ENCODE data around the gene HPCAL1.

The HPCAL1 gene

GRCh38 chr2:10410001-10410822, 107.5 kb downstream of the HPCAL1 start:
- peak; percentile 76 for DNase-seq

GRCh38 chr2:10410823-10411437, 108.2 kb downstream of the HPCAL1 start:
- no peak for DNase-seq

GRCh38 chr2:10411557-10411956, 108.9 kb downstream of the HPCAL1 start:
- no peak for DNase-seq

GRCh38 chr2:10412380-10412779, 109.7 kb downstream of the HPCAL1 start:
- DNase-seq, result peak; percentile 61

- DNase-seq, result no peak
These were observed 110.8 kb downstream of the HPCAL1 start for GRCh38 chr2:10413503-10413902.

GRCh38 chr2:10413991-10414451, 111.3 kb downstream of the HPCAL1 start:
- no peak for DNase-seq

GRCh38 chr2:10414591-10414990, 111.9 kb downstream of the HPCAL1 start:
- no peak for DNase-seq

- no peak for DNase-seq
These were observed 112.3 kb downstream of the HPCAL1 start for GRCh38 chr2:10415048-10415447.

GRCh38 chr2:10415640-10416039, 112.9 kb downstream of the HPCAL1 start:
- no peak for DNase-seq

- no peak for DNase-seq
These were observed 115.0 kb downstream of the HPCAL1 start for GRCh38 chr2:10417551-10418335.

GRCh38 chr2:10419553-10420257, 117.0 kb downstream of the HPCAL1 start:
- DNase-seq, result no peak

- no peak for DNase-seq
These were observed 119.5 kb downstream of the HPCAL1 start for GRCh38 chr2:10422251-10422650.

GRCh38 chr2:10422732-10423399, 120.2 kb downstream of the HPCAL1 start:
- no peak for DNase-seq

- no peak for DNase-seq
These were observed 120.7 kb downstream of the HPCAL1 start for GRCh38 chr2:10423400-10423774.

- DNase-seq, result no peak
These were observed 121.3 kb downstream of the HPCAL1 start for GRCh38 chr2:10424051-10424450.

GRCh38 chr2:10424916-10425505, 122.3 kb downstream of the HPCAL1 start:
- no peak for DNase-seq

- DNase-seq, result no peak
These were observed 123.0 kb downstream of the HPCAL1 start for GRCh38 chr2:10425699-10426098.

- DNase-seq, result no peak
These were observed 124.3 kb downstream of the HPCAL1 start for GRCh38 chr2:10426726-10427617.

- DNase-seq, result no peak
These were observed 124.9 kb downstream of the HPCAL1 start for GRCh38 chr2:10427618-10427949.

- DNase-seq, result no peak
These were observed 125.7 kb downstream of the HPCAL1 start for GRCh38 chr2:10428355-10428754.

GRCh38 chr2:10428924-10429323, 126.2 kb downstream of the HPCAL1 start:
- DNase-seq, result no peak

Measured in inflammatory macrophage treated with lipopolysaccharide for 4 hours (primary cell).